HG03280 (cell line): ENCODE measurements around the gene GGT7.
A peak's percentile ranks its signal among the peaks of the same experiment; 100 is the strongest.
"Not testable (repeated sequence)": the region's sequence is repeated elsewhere in the genome, so short reads cannot be mapped to it uniquely, and the experiment has no call there.

ENCODE experiments used
- ATAC-seq: cut with Tn5 transposase; IDR thresholded peaks from one replicate; pipeline ENCODE4 v1.9.1; 2021; ENCODE audit warnings: mild to moderate bottlenecking, moderate library complexity; ENCODE audit not compliant: unreplicated experiment

Gene GGT7

DNA sequence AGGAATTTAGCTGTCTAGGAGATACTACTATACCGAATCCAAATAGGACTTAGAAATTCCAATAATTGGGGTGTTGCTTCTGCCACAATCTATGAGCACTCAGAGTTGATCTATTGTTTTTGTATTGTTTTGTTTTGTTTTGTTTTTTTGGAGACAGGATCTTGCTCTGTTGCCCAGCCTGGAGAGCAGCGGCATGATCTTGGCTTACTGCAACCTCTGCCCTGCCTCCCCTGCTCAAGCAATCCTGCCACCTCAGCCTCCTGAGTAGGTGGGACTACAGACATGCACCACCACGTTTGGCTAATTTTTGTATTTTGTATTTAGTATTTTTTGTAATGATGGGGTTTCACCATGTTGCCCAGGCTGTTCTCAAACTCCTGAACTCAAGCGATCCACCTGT lies 11.2 kb upstream of the GGT7 start:
- ATAC-seq = no peak

- ATAC-seq = no peak
Measured at GRCh38 chr20:34883087-34883688, 10.5 kb upstream of the GGT7 start.

GRCh38 chr20:34881689-34882088 lies 9.0 kb upstream of the GGT7 start:
- no peak for ATAC-seq

GRCh38 chr20:34880971-34881370 lies 8.3 kb upstream of the GGT7 start:
- not testable (repeated sequence) for ATAC-seq

DNA sequence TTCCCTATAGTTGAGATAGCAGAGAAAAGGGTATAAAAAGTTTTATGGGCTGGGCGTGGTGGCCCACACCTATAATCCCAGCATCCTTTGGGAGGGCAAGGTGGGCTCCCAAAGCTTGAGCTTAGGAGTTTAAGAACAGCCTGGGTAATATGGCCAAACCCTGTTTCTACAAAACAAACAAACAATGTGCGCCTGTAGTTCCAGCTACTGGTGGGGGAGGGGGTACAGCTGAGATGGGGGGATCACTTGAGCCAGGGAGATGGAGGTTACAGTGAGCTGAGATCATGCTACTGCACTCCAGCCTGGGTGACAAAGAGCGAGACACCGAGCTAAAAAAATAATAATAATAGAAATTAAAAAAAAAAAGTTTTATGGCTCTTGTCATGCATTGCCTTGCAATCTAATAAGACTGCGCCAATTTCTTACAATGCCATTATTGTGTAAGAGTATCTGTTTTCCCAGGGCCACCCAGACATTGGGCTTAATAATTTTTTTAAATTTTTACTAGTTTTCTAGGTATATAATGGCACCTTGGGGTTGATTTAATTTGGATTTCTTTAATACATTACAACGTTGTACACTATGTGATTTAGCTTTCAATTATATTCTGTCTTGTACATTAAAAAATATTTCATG lies 7.7 kb upstream of the GGT7 start:
- ATAC-seq = no peak

- ATAC-seq = peak; percentile 65
Measured at GRCh38 chr20:34876406-34877282, 4.0 kb upstream of the GGT7 start, which contains the start of gene ACSS2. TSS of gene ACSS2 (plus strand) at chr20:34876612. CDS start at chr20:34876646, 34 bp downstream.

GRCh38 chr20:34875642-34876405 lies 3.2 kb upstream of the GGT7 start:
- ATAC-seq = peak; percentile 68

GRCh38 chr20:34874094-34874654 lies 1.5 kb upstream of the GGT7 start:
- ATAC-seq = no peak

DNA sequence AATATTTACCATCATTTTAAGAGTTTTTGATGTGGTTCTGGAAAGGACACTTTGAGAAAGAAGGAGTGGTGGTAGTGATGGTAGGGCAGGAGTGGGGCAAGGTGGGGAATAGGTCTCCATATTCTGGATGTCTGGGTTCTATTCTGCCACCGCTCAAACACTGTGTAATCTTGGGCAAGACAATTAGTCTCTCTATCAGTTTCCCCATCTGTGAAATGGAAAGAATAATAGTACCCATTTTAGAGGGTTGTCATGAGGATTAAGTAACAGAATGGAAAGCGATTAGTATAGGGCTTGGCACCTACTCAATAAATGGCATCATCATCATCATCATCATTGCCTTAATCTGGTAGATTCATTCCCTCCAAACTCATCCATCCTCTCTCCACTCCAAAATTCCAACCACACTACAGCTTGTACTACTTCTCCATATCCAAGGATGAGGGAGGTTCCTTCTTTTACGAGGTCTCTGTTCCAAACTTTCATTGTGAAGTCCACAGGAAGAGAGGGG lies 982 bp upstream of the GGT7 start:
- ATAC-seq = no peak

DNA sequence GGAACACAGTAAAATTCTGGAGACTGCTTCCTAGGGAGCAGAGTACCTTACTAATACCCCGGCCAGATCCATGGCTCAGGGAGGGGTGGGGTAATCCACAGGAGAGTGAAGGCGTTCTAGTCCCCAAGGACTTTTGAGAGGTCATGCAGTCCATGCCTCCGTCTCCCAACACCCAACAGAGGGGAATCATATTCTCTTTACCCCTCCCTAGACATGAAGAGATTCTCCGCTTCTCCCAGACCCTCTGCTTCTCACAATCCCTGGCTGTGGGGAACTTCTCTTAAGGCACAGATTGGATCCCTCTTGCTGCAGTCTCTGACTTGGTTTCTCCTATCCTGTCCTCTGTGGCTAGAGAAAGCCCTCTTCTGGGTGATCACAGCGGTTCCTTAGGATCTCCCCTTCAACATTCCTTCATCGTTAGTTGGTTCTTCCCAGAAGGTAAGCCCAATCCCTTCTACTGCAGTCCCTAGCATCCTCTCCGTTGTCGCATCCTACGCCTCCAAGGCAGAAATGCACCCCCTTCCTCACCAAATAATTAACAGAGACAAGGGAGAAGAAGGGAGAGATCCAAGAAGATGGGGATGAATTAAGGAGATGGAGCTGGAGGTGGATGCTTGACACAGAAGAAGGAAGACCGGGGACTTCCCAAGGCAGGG lies 562 bp downstream of the GGT7 start:
- ATAC-seq = no peak

DNA sequence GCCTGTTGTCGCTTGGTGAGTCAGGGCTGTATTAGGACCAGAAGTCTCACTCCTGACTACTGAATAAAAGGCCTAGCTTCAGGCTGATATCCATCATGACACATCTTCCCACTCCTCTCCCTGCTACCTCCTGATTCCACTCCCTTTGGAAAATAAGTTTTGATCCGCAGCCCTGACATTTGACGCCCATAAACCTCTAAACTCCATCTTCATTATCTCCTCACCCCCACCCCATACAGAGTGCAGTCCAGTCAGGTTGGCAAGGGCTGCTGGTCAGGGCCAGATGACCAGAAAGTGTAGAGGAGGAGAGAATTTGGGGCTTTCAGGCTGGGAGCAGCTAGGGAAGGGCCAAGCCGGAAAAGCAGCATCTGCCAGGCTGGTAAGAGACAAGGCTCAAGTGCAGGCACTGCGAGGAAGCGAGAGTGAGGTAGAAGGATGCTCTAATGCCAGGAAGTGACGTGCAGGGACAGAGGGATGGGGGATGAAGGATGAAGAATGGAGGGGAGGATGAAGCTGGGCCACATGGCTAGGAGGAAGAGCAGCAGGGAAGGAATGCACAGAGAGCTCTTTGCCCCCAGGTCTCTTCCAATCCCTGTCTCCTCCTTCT lies 1.2 kb downstream of the GGT7 start:
- no peak for ATAC-seq

DNA sequence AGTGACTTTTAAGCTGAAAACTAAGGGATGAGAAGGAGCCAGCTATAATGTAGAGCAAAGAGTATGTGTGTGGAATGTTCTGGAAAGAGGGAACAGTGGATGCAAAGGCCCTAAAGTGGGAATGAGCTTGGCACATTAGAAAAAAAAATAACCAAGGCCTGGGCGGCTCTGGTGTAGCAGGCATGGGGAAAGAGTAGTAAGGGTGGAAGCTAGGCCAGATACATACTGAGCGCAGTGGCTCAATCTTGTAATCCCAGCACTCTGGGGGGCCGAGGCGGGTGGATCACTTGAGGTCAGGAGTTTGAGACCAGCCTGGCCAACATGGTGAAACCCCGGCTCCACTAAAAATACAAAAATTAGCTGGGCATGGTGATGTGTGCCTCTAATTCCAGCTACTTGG lies 8.4 kb downstream of the GGT7 start:
- ATAC-seq = no peak

DNA sequence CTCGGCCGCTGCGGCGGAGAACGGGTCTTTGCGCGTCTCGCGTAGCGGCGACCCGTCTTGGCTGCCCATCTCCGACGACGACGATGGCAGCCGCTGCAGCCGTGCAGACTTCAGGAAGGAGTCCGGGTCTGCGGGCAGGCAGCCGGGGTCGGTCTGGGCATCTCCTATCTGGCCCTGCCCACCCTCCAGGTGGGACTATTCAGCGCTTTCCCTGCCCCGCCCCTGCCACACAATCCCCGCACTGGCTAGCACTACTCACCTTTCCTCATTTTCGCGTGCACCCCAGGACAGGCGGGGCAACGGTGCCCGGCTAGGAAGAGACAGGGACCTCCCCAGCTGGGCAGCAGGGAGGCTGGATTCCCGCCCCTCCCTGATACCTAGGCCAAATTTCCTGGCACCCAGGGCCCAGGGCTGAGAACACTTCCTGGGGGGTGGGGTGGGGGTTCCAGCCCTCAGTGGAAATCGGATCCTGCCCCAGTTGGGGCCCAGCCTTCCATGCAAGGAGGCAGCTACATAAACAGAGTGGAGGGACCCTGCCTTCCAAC lies 9.2 kb downstream of the GGT7 start:
- no peak for ATAC-seq

GRCh38 chr20:34862724-34863123 lies 9.9 kb downstream of the GGT7 start:
- no peak for ATAC-seq

DNA sequence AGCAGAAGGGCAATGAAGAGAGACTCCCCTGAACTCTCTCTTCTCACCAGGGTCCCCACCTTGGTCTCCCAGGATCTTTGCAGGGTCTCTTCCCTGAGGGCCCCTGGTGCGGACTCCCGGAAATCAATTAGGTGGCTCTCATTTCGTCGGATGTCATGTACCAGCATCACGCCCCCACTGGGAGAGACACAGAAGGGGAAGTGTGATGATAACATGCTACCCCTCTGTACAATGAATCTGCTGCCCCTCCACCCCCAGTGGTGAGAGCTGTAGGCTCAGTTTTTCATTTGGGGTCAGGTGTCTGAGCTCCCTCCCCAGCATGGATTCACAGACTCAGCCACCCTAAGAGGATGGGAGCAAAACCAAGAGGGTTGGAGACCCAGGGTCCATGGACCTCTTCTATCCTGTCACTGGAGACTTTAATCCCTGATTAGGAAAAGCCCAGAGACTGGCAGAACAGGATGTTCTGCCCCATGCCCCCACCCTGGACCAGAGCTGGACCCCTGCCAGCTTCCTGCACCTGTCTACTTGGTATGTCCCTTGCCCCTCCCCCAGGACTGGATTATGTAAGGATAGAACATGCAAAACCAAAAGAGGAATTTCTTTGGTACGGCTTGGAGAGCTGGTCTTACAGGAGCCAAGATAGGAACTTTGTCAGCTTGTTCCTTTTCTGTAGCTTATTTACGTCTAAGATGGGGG lies 11.1 kb downstream of the GGT7 start:
- no peak for ATAC-seq

DNA sequence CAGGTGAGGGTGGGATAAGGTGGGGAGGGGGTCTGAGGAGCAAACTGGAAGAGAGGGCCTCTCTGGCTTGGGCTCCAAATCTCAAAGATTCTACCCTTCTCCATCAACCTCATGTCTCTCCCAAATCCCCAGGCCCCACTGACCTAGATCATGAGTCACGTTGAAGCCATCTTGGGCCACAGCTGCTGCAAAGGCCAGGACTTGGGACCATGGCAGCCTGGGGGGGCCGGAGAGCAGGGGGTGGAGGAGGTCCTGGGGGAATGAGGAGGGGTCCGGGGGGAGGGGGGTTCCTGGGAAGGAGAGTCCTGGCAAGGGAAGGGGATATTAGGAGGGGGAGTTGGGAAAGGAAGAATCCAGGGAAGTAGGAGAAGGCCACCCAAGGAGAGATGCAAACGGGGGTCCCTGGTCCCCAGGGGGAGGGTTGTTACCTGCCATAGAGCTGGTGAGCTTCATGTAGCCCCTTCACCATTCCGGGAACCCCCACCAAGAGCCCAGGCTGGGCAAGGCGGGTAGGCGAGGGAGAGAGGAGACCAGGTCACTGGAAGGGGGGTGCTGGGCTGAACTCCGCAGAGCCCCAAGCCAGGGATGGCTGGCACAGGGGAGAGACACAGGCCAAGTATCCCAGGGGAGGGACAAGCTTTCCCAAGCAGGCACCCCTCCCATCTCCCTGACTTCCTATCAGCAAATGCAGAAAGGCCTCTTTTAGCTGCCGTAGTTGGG lies 12.7 kb downstream of the GGT7 start:
- ATAC-seq = no peak

DNA sequence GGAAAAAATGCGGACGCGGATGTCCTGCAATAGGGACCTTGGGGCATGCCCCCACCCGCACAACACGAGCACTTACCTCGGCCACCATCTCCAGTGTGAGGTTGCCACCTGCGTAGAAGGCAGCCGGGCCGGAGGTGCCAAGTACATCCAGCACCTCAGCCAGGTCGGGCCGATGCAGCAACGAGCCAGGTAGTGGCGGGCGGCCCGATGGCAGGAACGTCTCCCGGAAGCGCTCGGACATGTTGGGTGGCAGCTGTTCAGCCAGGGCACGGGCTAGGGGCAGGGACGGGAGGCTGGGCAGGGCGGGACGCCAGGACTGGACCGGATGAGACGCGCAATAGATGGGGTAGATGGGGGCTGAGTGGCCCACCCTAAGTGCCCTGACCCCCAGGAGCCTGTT lies 13.3 kb downstream of the GGT7 start:
- ATAC-seq = no peak

DNA sequence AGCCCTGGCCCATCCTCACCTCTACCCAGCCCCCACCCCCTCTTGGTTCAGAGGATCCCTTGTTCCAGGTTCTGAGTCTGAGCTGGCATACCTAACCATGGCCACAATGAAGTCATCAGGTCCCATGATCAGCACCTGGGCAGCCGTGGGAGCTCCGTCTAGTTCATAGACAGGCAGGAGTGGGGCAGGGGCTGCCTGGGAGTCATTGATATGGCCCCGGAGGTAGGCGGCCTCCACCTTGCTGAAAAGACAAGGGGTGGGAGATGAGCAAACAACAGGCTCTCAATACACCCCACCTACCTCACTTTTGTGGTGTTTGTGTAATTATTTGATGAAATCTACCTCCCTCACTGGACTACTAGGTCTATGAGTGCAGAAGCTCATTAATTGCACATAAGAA lies 20.4 kb downstream of the GGT7 start:
- no peak for ATAC-seq
